BJ (cell line): ENCODE results near the gene TMEM161A. TPM values are rescaled to one million over a fixed set of nuclear protein-coding genes. Genes with fewer than 3 reads are reported as not detected.

Experiments used
- CTCF ChIA-PET: fragments of 350-600 bp; formaldehyde crosslinking; extraction: SDS; loops from one replicate; lab custom pipeline; 2021; ENCODE audit warnings: antibody characterized with exemption, inconsistent platforms; lab: Yijun Ruan, JAX
- POLR2A ChIA-PET: fragments of 300-600 bp; sonication (Branson Sonifier 250); formaldehyde crosslinking; extraction: SDS; loops from one replicate; lab custom pipeline; 2021; ENCODE audit warnings: antibody characterized with exemption; lab: Charles Lee
- DNase-seq: peaks from one replicate; pipeline ENCODE4 v3.0.0-alpha.2; 2011; ENCODE audit warnings: low read depth
- H3K27me3 ChIP-seq: 2 replicates; pipeline ENCODE4 v1.6.0; 2011; ENCODE audit warnings: low read length; ENCODE audit not compliant: control insufficient read depth, insufficient read depth
- H3K36me3 ChIP-seq: 2 replicates; pipeline ENCODE4 v1.5.1; 2011; ENCODE audit warnings: low read length; ENCODE audit not compliant: control insufficient read depth, insufficient read depth
- H3K4me3 ChIP-seq: 2 replicates; pipeline ENCODE4 v1.5.1; 2011; ENCODE audit warnings: low read depth, mild to moderate bottlenecking, control low read depth, low read length
- CTCF ChIP-seq: IDR thresholded peaks from 2 replicates; pipeline ENCODE4 v1.5.1; 2011; ENCODE audit warnings: low read depth, mild to moderate bottlenecking, control low read depth, inconsistent platforms, low read length, moderate library complexity; ENCODE audit not compliant: insufficient read depth
- polyA plus RNA-seq: library from polyadenylated mRNA; depleted of rRNA; stranded (reverse); fragments of >200 nt; gene quantifications from 2 replicates; pipeline ENCODE4 v1.2.3, GENCODE V29; 2011

The TMEM161A gene
- polyA plus RNA-seq, 1 experiment: 40.1 TPM

GRCh38 chr19:19133985-19134384 lies 4.3 kb downstream of the TMEM161A start:
- CTCF ChIA-PET: no interaction called here
- H3K27me3 ChIP-seq: no peaks in the 10 kb centered on the region
- no peak for TF ChIP-seq CTCF
- POLR2A ChIA-PET: no interaction called here
- no peak for DNase-seq
- H3K36me3 ChIP-seq: peaks cover 1% of the 10 kb centered on the region; the same call in 1 of the 2 replicates
- no peak overlapping the region for H3K4me3 ChIP-seq

- Histone ChIP-seq H3K27me3 (no peaks in the 10 kb centered on the region), H3K36me3 (peaks cover 1% of the 10 kb centered on the region), H3K4me3 (no peak overlapping the region)
- ChIA-PET POLR2A (no interaction called here), CTCF (interaction anchor here (1.9 kb wide), 1 partner anchor 8 kb away, joined by 7 read pairs; no protein-coding TSS in a partner anchor)
- no peak for DNase-seq
- TF ChIP-seq CTCF: no peak
These were observed 5.4 kb downstream of the TMEM161A start for GRCh38 chr19:19132912-19133311.

GRCh38 chr19:19131989-19132388 lies 6.3 kb downstream of the TMEM161A start:
- no peak for DNase-seq
- Histone ChIP-seq H3K27me3 (no peaks in the 10 kb centered on the region), H3K36me3 (peaks cover 1% of the 10 kb centered on the region), H3K4me3 (no peak overlapping the region)
- ChIA-PET POLR2A (no interaction called here), CTCF (interaction anchor here (1.9 kb wide), 1 partner anchor 9 kb away, joined by 7 read pairs; no protein-coding TSS in a partner anchor)
- TF ChIP-seq CTCF: no peak

GRCh38 chr19:19126102-19126501 lies 12.2 kb downstream of the TMEM161A start:
- no peak for TF ChIP-seq CTCF
- no peak for DNase-seq
- Histone ChIP-seq H3K27me3 (no peaks in the 10 kb centered on the region), H3K36me3 (no peaks in the 10 kb centered on the region; the same call in none of the 2 replicates), H3K4me3 (no peak overlapping the region)
- POLR2A ChIA-PET: no interaction called here
- CTCF ChIA-PET: no interaction called here

- TF ChIP-seq CTCF: no peak
- Histone ChIP-seq H3K36me3 (peaks cover 1% of the 10 kb centered on the region; the same call in 1 of the 2 replicates), H3K4me3 (no peak overlapping the region), H3K27me3 (no peaks in the 10 kb centered on the region)
- ChIA-PET CTCF (no interaction called here), POLR2A (no interaction called here)
- no peak for DNase-seq
These were observed 14.9 kb downstream of the TMEM161A start for GRCh38 chr19:19123386-19123785.
